Naive thymus-derived CD4-positive, alpha-beta T cell (primary cell): ENCODE results near the gene RNPEP. TPM values are rescaled to one million over a fixed set of nuclear protein-coding genes. Genes with fewer than 3 reads are reported as not detected.
"Not testable (repeated sequence)": the region's sequence is repeated elsewhere in the genome, so short reads cannot be mapped to it uniquely, and the experiment has no call there.

Experiments used
- ATAC-seq: fragments of 150-1000 bp; cut with Tn5 transposase; 2 replicates; pipeline ENCODE4 v1.10.0; 2021; ENCODE audit warnings: mild to moderate bottlenecking, moderate library complexity
- CTCF ChIA-PET: fragments of 350-600 bp; sonication (Branson Sonifier 250); formaldehyde crosslinking; loops from one replicate; lab custom pipeline; 2021; ENCODE audit warnings: antibody characterized with exemption; lab: Charles Lee
- POLR2A ChIA-PET: fragments of 350-600 bp; sonication (Branson Sonifier 250); formaldehyde crosslinking; loops from one replicate; lab custom pipeline; 2021; ENCODE audit warnings: antibody characterized with exemption, inconsistent platforms; lab: Charles Lee
- DNase-seq, 9 donors: peaks; one replicate each; pipeline versions ENCODE4 v3.0.0 to v3.0.0-alpha.2; 2020 to 2022; ENCODE audit warnings: mixed read lengths in 1 of 9
- H3K27ac ChIP-seq: one replicate; pipeline ENCODE4 v1.7.0; 2013; ENCODE audit warnings: mild to moderate bottlenecking, low read depth, low read length, moderate library complexity
- H3K27me3 ChIP-seq, 2 donors: one replicate each; pipeline ENCODE4 v1.7.0; 2013; ENCODE audit warnings: low read length in 2 of 2, mild to moderate bottlenecking in 2 of 2, moderate library complexity in 2 of 2; ENCODE audit not compliant: control insufficient read depth in 2 of 2, insufficient read depth in 2 of 2
- H3K36me3 ChIP-seq, 3 experiments: 1 replicate in 2 of 3; 2 replicates in 1 of 3; pipeline ENCODE4 v1.7.0; 2013; ENCODE audit warnings: low read length in 3 of 3, mild to moderate bottlenecking in 3 of 3, moderate library complexity in 1 of 3; ENCODE audit not compliant: insufficient read depth in 3 of 3, control insufficient read depth in 2 of 3
- H3K4me1 ChIP-seq, 2 donors: one replicate each; pipeline ENCODE4 v1.7.0; 2013; ENCODE audit warnings: low read length in 2 of 2, mild to moderate bottlenecking in 2 of 2, moderate library complexity in 1 of 2; ENCODE audit not compliant: control insufficient read depth in 2 of 2, insufficient read depth in 2 of 2
- H3K4me3 ChIP-seq: 2 replicates; pipeline ENCODE4 v1.7.0; 2013; ENCODE audit warnings: mild to moderate bottlenecking, low read length
- H3K9me3 ChIP-seq, 3 experiments: 1 replicate in 2 of 3; 2 replicates in 1 of 3; pipeline ENCODE4 v1.7.0; 2013; ENCODE audit warnings: low read length in 3 of 3; ENCODE audit not compliant: control insufficient read depth in 2 of 3
- H3K27ac Mint-ChIP-seq, 9 donors: one replicate each; pipeline ENCODE4 v1.8.0; 2020 to 2022; ENCODE audit warnings: mixed read lengths in 9 of 9, mild to moderate bottlenecking in 8 of 9, moderate library complexity in 5 of 9, inconsistent platforms in 2 of 9
- H3K27me3 Mint-ChIP-seq, 5 donors: one replicate each; pipeline ENCODE4 v1.8.0; 2021 to 2022; ENCODE audit warnings: mixed read lengths in 5 of 5, mild to moderate bottlenecking in 1 of 5
- H3K36me3 Mint-ChIP-seq, 5 donors: one replicate each; pipeline ENCODE4 v1.8.0; 2020 to 2022; ENCODE audit warnings: mixed read lengths in 5 of 5, mild to moderate bottlenecking in 3 of 5, inconsistent platforms in 1 of 5
- H3K4me1 Mint-ChIP-seq, 7 donors: one replicate each; pipeline ENCODE4 v1.8.0; 2020 to 2022; ENCODE audit warnings: mixed read lengths in 7 of 7, mild to moderate bottlenecking in 3 of 7, inconsistent platforms in 1 of 7
- H3K4me3 Mint-ChIP-seq, 10 donors: one replicate each; pipeline ENCODE4 v1.8.0; 2020 to 2022; ENCODE audit warnings: mild to moderate bottlenecking in 10 of 10, mixed read lengths in 10 of 10, moderate library complexity in 6 of 10, inconsistent platforms in 2 of 10
- H3K9me3 Mint-ChIP-seq, 11 donors: one replicate each; pipeline ENCODE4 v1.8.0; 2020 to 2022; ENCODE audit warnings: mixed read lengths in 11 of 11, mild to moderate bottlenecking in 4 of 11, inconsistent platforms in 1 of 11, moderate library complexity in 1 of 11
- intact Hi-C, 2 donors: fragments of 100-400 bp; cut with micrococcal nuclease; formaldehyde crosslinking; loops; one replicate each; pipeline ENCODE4 v1.15.1; 2023
- polyA plus RNA-seq, 2 donors: library from polyadenylated mRNA; unstranded; fragments of 300-500 nt; fragmentation: Illumina TruSeq; gene quantifications; one replicate each; pipeline ENCODE4 v1.2.3, GENCODE V29; 2021
- total RNA-seq, 6 experiments: library from RNA in 5 of 6; stranded (reverse) in 5 of 6; gene quantifications; 1 replicate in 5 of 6; 2 replicates in 1 of 6; pipeline ENCODE4 v1.2.3 and lab custom pipeline; 2021 to 2026

The RNPEP gene
- total and polyA plus RNA-seq, 7 experiments from 2014 or later: 19.4 to 43.4 (median 26.8) TPM

DNA sequence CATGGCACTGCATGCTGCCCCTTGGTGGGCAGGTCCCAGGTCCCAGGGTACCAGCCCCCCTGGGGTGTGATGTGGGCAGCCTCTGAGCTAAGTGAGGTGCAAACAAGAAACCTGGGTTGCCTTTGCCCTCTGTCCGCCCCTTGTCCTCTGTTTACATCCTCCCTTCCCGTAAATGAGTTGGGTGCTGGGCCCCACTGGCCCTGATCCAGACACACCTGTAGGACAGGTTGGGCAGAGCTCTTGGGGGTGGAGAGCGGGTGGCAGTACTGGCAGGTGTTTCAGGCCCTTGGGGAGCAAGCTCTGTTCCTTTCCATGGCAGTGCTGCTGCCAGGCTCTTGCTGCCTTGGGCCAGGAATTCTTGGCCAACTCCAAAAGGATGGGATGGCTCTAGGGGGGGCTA lies 63.8 kb downstream of the RNPEP start:
- Histone ChIP-seq H3K27ac (no peak overlapping the region), H3K36me3 (no peaks in the 10 kb centered on the region), H3K4me3 (no peak overlapping the region), H3K27me3 (no peaks in the 10 kb centered on the region), H3K9me3 (no peaks in the 10 kb centered on the region), H3K4me1 (no peaks in the 10 kb centered on the region)
- Mint-ChIP-seq H3K4me1 (peaks cover 0 to 6% (median 3%) of the 10 kb centered on the region in 7 donors), H3K4me3 (no peak overlapping the region), H3K27ac (no peak overlapping the region), H3K9me3 (no peaks in the 10 kb centered on the region), H3K27me3 (peaks cover 0 to 6% (median 5%) of the 10 kb centered on the region in 5 donors), H3K36me3 (no peaks in the 10 kb centered on the region)
- ChIA-PET CTCF (no interaction called here), POLR2A (no interaction called here)
- DNase-seq: no peak
- intact Hi-C loops: no loop called here
- ATAC-seq: no peak

DNA sequence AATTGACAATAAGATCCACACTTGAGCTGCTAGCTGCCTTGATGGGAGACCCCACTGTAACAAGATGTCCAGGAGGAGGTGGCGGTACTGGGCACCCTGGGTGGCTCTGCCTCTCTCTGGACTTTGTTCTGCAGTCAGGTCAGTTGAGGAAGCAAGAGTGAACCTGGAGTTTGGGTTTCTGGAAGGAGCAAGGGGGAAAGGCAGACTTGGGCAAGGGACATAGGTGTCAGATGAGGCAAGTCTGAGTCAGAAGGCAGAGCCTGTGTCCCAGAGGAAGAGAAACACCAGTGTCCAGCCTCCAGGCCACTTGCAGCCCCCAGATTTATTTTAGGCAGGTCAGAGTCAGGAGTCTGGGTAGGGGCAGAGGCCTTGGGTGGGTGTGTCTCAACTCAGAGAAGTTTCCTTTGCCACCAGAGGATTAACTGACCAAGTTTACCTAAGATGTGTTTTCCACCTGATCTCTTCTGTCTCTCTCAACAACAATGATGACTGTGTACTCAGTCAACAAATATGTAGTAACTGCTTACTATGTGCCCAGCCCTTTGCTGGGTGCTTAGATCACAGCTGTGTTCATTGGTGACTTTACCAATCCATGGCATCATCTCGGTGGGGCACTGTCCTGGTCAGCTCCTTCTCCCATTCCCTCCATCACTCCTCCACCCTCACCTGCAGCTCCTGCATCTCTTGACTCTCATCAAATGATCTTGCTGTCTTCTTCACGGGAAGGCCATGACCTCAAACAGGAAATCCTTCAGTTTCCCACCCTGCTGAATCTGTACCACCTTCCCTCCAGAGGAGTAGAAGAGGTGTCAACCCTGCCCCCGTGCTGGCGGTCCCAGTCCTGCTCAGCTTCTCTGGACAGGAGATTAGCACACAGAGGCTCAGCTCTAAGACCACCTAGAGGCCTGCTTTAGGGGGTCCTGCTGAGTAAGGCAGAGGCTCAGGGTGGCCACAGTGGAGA lies 64.6 kb downstream of the RNPEP start:
- ChIA-PET CTCF (no interaction called here), POLR2A (no interaction called here)
- H3K36me3 Mint-ChIP-seq: no peaks in the 10 kb centered on the region
- Histone ChIP-seq H3K4me3 (no peak overlapping the region), H3K36me3 (no peaks in the 10 kb centered on the region), H3K9me3 (no peaks in the 10 kb centered on the region), H3K27ac (no peak overlapping the region), H3K27me3 (no peaks in the 10 kb centered on the region), H3K4me1 (no peaks in the 10 kb centered on the region)
- no peak overlapping the region for H3K27ac Mint-ChIP-seq
- intact Hi-C loops: no loop called here
- ATAC-seq: no peak
- no peak overlapping the region for H3K4me3 Mint-ChIP-seq
- no peak for DNase-seq
- no peaks in the 10 kb centered on the region for H3K9me3 Mint-ChIP-seq
- H3K27me3 Mint-ChIP-seq: peaks cover 0 to 6% (median 5%) of the 10 kb centered on the region in 5 donors
- H3K4me1 Mint-ChIP-seq: peaks cover 0 to 6% (median 3%) of the 10 kb centered on the region in 7 donors

DNA sequence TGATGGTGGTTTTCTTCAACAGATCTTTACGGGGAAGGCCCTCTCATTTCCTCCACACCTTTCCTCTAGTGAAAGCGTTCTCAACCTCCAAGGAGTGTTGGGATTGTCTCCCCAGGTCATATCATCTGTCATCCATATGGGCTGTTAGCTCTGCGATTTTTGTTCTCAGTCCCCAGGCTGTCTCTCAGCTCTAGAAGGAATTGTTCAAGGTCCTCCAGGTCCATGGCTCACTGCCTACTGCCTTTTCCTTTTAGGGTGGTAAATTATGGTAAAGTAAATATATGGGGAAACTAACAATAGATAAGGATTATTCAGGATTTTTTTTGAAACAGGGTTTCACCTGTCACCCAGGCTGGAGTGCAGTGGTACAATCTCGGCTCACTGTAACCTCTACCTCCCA lies 65.5 kb downstream of the RNPEP start:
- no peaks in the 10 kb centered on the region for H3K27me3 ChIP-seq
- intact Hi-C loops: no loop called here
- H3K4me3 Mint-ChIP-seq: no peak overlapping the region
- CTCF ChIA-PET: no interaction called here
- H3K36me3 ChIP-seq: no peaks in the 10 kb centered on the region
- ATAC-seq (no peak), DNase-seq (no peak)
- no peak overlapping the region for H3K27ac ChIP-seq
- H3K9me3 ChIP-seq: no peaks in the 10 kb centered on the region
- peaks cover 0 to 6% (median 3%) of the 10 kb centered on the region in 7 donors for H3K4me1 Mint-ChIP-seq
- H3K27me3 Mint-ChIP-seq: peaks cover 0 to 6% (median 5%) of the 10 kb centered on the region in 5 donors
- POLR2A ChIA-PET: no interaction called here
- no peaks in the 10 kb centered on the region for H3K4me1 ChIP-seq
- H3K27ac Mint-ChIP-seq: peak overlapping the region in 1 of 9 donors; percentile 21
- H3K36me3 Mint-ChIP-seq: no peaks in the 10 kb centered on the region
- no peak overlapping the region for H3K4me3 ChIP-seq
- H3K9me3 Mint-ChIP-seq: no peaks in the 10 kb centered on the region

DNA sequence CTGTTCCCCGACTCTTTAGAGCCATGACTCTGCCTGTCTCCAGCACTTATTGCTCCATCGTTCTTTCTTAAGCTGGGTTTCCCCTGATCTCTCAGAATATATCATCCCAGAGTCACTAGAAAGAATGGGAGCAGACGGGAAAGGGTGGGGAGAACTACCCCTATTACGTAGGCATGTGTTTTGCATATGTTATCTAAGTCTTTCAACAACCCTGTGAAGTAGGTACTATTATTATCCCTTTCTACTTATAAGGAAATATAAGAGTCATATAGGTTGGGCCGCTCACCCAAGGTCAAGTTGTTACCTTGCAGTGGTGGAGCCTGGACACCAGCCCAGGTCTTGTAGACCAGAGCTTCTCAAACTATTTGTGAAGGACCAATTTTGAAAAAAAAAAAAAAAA lies 66.7 kb downstream of the RNPEP start:
- Mint-ChIP-seq H3K36me3 (no peaks in the 10 kb centered on the region), H3K9me3 (peaks cover 0 to 3% (median 0%) of the 10 kb centered on the region in 11 donors), H3K27me3 (peaks cover 0 to 6% (median 5%) of the 10 kb centered on the region in 5 donors), H3K4me3 (no peak overlapping the region), H3K4me1 (peaks cover 0 to 6% (median 3%) of the 10 kb centered on the region in 7 donors), H3K27ac (no peak overlapping the region)
- Histone ChIP-seq H3K4me3 (no peak overlapping the region), H3K9me3 (no peaks in the 10 kb centered on the region), H3K4me1 (no peaks in the 10 kb centered on the region), H3K27ac (no peak overlapping the region), H3K36me3 (no peaks in the 10 kb centered on the region), H3K27me3 (no peaks in the 10 kb centered on the region)
- DNase-seq: no peak
- intact Hi-C loops: no loop called here
- POLR2A ChIA-PET: no interaction called here
- CTCF ChIA-PET: no interaction called here
- no peak for ATAC-seq

DNA sequence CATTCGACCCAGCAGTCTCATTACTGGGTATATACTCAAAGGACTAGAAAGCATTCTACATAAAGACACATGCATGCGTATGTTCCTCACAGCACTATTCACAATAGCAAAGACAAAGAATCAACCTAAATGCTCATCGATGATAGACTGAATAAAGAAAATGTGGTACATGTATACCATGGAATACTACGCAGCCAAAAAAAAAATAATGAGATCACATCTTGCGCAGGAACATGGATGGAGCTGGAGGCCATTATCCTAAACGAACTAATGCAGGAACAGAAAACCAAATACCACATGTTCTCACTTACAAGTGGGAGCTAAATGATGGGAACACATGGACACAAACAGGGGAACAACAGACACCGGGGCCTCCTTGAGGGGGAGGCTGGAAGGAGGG lies 71.6 kb downstream of the RNPEP start:
- no peak overlapping the region for H3K4me3 Mint-ChIP-seq
- H3K27me3 Mint-ChIP-seq: peaks cover 0 to 2% (median 0%) of the 10 kb centered on the region in 5 donors
- peaks cover 0 to 3% (median 0%) of the 10 kb centered on the region in 11 donors for H3K9me3 Mint-ChIP-seq
- H3K36me3 ChIP-seq: no peaks in the 10 kb centered on the region
- H3K4me3 ChIP-seq: no peak overlapping the region
- H3K27ac ChIP-seq: no peak overlapping the region
- H3K4me1 ChIP-seq: no peaks in the 10 kb centered on the region
- H3K4me1 Mint-ChIP-seq: no peaks in the 10 kb centered on the region
- CTCF ChIA-PET: no interaction called here
- DNase-seq: no peak
- H3K9me3 ChIP-seq: no peaks in the 10 kb centered on the region
- no peak for ATAC-seq
- intact Hi-C loops: no loop called here
- no peaks in the 10 kb centered on the region for H3K27me3 ChIP-seq
- H3K27ac Mint-ChIP-seq: no peak overlapping the region
- H3K36me3 Mint-ChIP-seq: no peaks in the 10 kb centered on the region
- POLR2A ChIA-PET: no interaction called here

DNA sequence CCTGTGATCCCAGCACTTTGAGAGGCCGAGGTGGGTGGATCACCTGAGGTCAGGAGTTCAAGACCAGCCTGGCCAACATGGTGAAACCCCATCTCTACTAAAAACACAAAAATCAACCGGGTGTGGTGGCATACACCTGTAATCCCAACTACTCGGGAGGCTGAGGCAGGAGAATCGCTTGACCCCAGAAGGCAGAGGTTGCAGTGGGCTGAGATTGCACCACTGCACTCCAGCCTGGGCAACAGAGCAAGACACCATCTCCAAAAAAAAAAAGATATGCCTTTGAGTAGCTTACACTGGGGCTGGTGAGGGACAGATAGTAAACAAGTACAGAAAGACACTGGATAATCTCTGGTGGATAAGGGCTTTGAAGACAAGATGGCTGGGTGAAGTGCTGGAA lies 72.2 kb downstream of the RNPEP start:
- CTCF ChIA-PET: not testable (repeated sequence)

More for the DNA sequence above, 72.2 kb downstream of the RNPEP start:
- H3K36me3 ChIP-seq, H3K27me3 Mint-ChIP-seq, H3K9me3 Mint-ChIP-seq, H3K27ac ChIP-seq, H3K4me1 ChIP-seq, ATAC-seq, H3K4me3 ChIP-seq, DNase-seq, H3K4me3 Mint-ChIP-seq, H3K9me3 ChIP-seq, H3K36me3 Mint-ChIP-seq, H3K27ac Mint-ChIP-seq, intact Hi-C loops, POLR2A ChIA-PET, H3K4me1 Mint-ChIP-seq, H3K27me3 ChIP-seq: not testable (repeated sequence)
